HG03469 (cell line): Measurements from ENCODE around the gene RNGTT.
"Not testable (repeated sequence)": the region's sequence is repeated elsewhere in the genome, so short reads cannot be mapped to it uniquely, and the experiment has no call there.

Experiments used
- ATAC-seq: cut with Tn5 transposase; IDR thresholded peaks from one replicate; pipeline ENCODE4 v1.9.1; 2021; ENCODE audit warnings: mild to moderate bottlenecking, moderate library complexity, moderate number of reproducible peaks; ENCODE audit not compliant: unreplicated experiment

The RNGTT gene

GRCh38 chr6:88972504-88973423 lies 9.3 kb upstream of the RNGTT start:
- no peak for ATAC-seq

- no peak for ATAC-seq
These were observed 6.9 kb upstream of the RNGTT start for GRCh38 chr6:88970301-88970700.

- ATAC-seq = not testable (repeated sequence)
These were observed 5.8 kb upstream of the RNGTT start for GRCh38 chr6:88969255-88969654.

- ATAC-seq = no peak
These were observed 4.5 kb upstream of the RNGTT start for GRCh38 chr6:88967891-88968290.

- no peak for ATAC-seq
These were observed 2.3 kb upstream of the RNGTT start for GRCh38 chr6:88965691-88966090.

- ATAC-seq = no peak
These were observed 1.1 kb upstream of the RNGTT start for GRCh38 chr6:88964509-88964908.

GRCh38 chr6:88958842-88959241 lies 4.6 kb downstream of the RNGTT start:
- ATAC-seq = no peak

- ATAC-seq = no peak
These were observed 9.7 kb downstream of the RNGTT start for GRCh38 chr6:88953550-88954386.

GRCh38 chr6:88952065-88952704 lies 11.2 kb downstream of the RNGTT start:
- ATAC-seq = no peak

GRCh38 chr6:88945415-88946008 lies 17.9 kb downstream of the RNGTT start:
- ATAC-seq = no peak

- ATAC-seq = no peak
These were observed 29.9 kb downstream of the RNGTT start for GRCh38 chr6:88933521-88933920.

GRCh38 chr6:88932019-88932418 lies 31.4 kb downstream of the RNGTT start:
- ATAC-seq = not testable (repeated sequence)

GRCh38 chr6:88922775-88923548 lies 40.5 kb downstream of the RNGTT start:
- no peak for ATAC-seq

- no peak for ATAC-seq
These were observed 41.7 kb downstream of the RNGTT start for GRCh38 chr6:88921734-88922133.

- no peak for ATAC-seq
These were observed 42.4 kb downstream of the RNGTT start for GRCh38 chr6:88920774-88921733.

- no peak for ATAC-seq
These were observed 43.3 kb downstream of the RNGTT start for GRCh38 chr6:88920088-88920487.

- ATAC-seq = no peak
These were observed 44.4 kb downstream of the RNGTT start for GRCh38 chr6:88919032-88919431.

- no peak for ATAC-seq
These were observed 46.7 kb downstream of the RNGTT start for GRCh38 chr6:88916615-88917208.
